ENCODE results near the gene HMG20A. TPM values are rescaled to one million over a fixed set of nuclear protein-coding genes. Genes with fewer than 3 reads are reported as not detected.

The HMG20A gene
- total and polyA plus RNA-seq, 2 of the 13 experiments (the other 11 are each of a cell fraction or from before 2014, with no cell fraction given), result 28.0 to 35.2 TPM

- TF ChIP-seq ZBTB43 (CRISPR knock-in tag; conservative IDR thresholded peaks at IDR 0.05), result no peak
- no peak for TF ChIP-seq ZNF567 (CRISPR knock-in tag; IDR thresholded peaks at IDR 0.05; ENCODE audit: borderline replicate concordance)
- TF ChIP-seq KLF6 (CRISPR knock-in tag; IDR thresholded peaks at IDR 0.05), result no peak
These were observed 94.1 kb downstream of the HMG20A start (continued) for GRCh38 chr15:77514641-77515402.

DNA sequence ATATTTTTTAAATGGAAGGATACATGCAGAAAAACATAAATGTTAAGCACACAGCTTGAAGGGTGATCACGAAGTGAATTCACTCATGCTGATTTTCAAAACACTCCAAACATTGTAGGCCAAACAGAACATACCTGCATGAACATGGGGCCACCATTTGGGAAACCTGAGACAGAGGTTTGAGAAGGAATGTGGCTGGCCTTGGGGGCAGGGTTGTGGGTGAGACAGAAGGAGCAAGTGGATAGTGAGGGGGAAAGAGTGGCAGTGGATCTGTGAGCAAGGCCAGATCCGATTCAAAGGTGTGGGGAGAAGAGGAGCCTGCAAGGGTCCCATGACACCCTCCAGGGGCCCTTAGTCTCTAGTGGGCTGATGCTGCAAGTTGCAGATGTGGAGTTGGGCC is 94.9 kb downstream of the HMG20A start:
- no peak overlapping the region for H3K4me2 ChIP-seq (ENCODE audit: low read depth, low read length)
- POLR2A ChIA-PET, result no interaction called here
- BruUV-seq (replicated peaks), result no TSS peak
- in situ Hi-C loops (cut with HindIII; ENCODE audit: extremely low pct_ligation_motif_present, low pct_unique_long_range_greater_than_20kb), result no loop called here
- no peaks in the 10 kb centered on the region for H3K36me3 ChIP-seq (replicated peaks in 1 of 2; ENCODE audit: control insufficient read depth in 1 of 2, insufficient read depth in 2 of 2, low read length in 2 of 2)
- CTCF ChIA-PET (ENCODE audit: low intra/inter-chr PET ratio, low total read pairs), result no interaction called here
- no peak overlapping the region for H3K27ac ChIP-seq (ENCODE audit: extremely low read length, insufficient read depth, low read length)
- no peaks in the 10 kb centered on the region for H3K79me2 ChIP-seq (ENCODE audit: insufficient read depth, low read length)
- intact Hi-C loops (cut with micrococcal nuclease; ENCODE audit: unreplicated experiment), result no loop called here
- no peak overlapping the region for H3K9ac ChIP-seq (ENCODE audit: insufficient read depth, low read depth, low read length)
- no peaks in the 10 kb centered on the region for H3K9me3 ChIP-seq (ENCODE audit: low read length)
- no peaks in the 10 kb centered on the region for H4K20me1 ChIP-seq (ENCODE audit: insufficient read depth, low read length)
- H3K27me3 ChIP-seq (ENCODE audit: control insufficient read depth in 1 of 2, insufficient read depth in 2 of 2, low read length in 2 of 2), result peaks cover 0 to 7% of the 10 kb centered on the region in 2 experiments; a peak in 1 of 5 replicates
- WGBS (ENCODE audit: low lambda C conversion rate), result 48% methylated on average over 2 of the region's 2 CpGs
- FAIRE-seq (no peak), ATAC-seq (no peak), DNase-seq (ENCODE audit: low spot score) (no peak)
- peaks cover 17% of the 10 kb centered on the region for H3K4me1 ChIP-seq (ENCODE audit: insufficient read depth, low read length)
- no peak overlapping the region for H2AFZ ChIP-seq (ENCODE audit: low read length)
- TF ChIP-seq THAP7 (CRISPR knock-in tag; IDR thresholded peaks at IDR 0.05), result no peak
- TF ChIP-seq TEAD2 (CRISPR knock-in tag; IDR thresholded peaks at IDR 0.05), result no peak
- TF ChIP-seq ZEB1 (IDR thresholded peaks at IDR 0.05; ENCODE audit: insufficient replicate concordance, low read depth), result no peak
- no peak for TF ChIP-seq GMEB1 (CRISPR knock-in tag; IDR thresholded peaks at IDR 0.05; ENCODE audit: borderline replicate concordance)
- no peak for TF ChIP-seq ZNF468 (CRISPR knock-in tag; IDR thresholded peaks at IDR 0.05)
- no peak overlapping the region for H3K4me3 ChIP-seq (replicated peaks in 1 of 3; ENCODE audit: insufficient read depth in 1 of 3, low read depth in 2 of 3, low read length in 3 of 3)

Data from HepG2 (cell line).